Measurements from ENCODE around the gene KDM1A. TPM values are rescaled to one million over a fixed set of nuclear protein-coding genes. Genes with fewer than 3 reads are reported as not detected.

The KDM1A gene
- total and polyA plus RNA-seq, 2 of the 13 experiments (the other 11 are each of a cell fraction or from before 2014, with no cell fraction given) = 81.3 to 173 TPM

GRCh38 chr1:22976461-22977243 is 42.6 kb upstream of the KDM1A start (continued):
- no peak for TF ChIP-seq ZBTB25 (CRISPR knock-in tag; IDR thresholded peaks at IDR 0.05)
- no peak for TF ChIP-seq CBX5 (CRISPR knock-in tag; IDR thresholded peaks at IDR 0.05; ENCODE audit: borderline replicate concordance)
- 0 out of 2 replicates have a peak, but pooled peaks have one; percentile 19 for TF ChIP-seq POGK (CRISPR knock-in tag; conservative IDR thresholded peaks at IDR 0.05)
- no peak for TF ChIP-seq ZNF572 (CRISPR knock-in tag; IDR thresholded peaks at IDR 0.05)
- no peak for TF ChIP-seq ZNF800 (CRISPR knock-in tag; IDR thresholded peaks at IDR 0.05)
- TF ChIP-seq ZNF503 (CRISPR knock-in tag; IDR thresholded peaks at IDR 0.05) = no peak
- TF ChIP-seq ZNF549 (CRISPR knock-in tag; IDR thresholded peaks at IDR 0.05) = no peak
- TF ChIP-seq RFXANK (CRISPR knock-in tag; IDR thresholded peaks at IDR 0.05) = no peak
- no peak for TF ChIP-seq ZNF777 (CRISPR knock-in tag; IDR thresholded peaks at IDR 0.05)
- no peak for TF ChIP-seq NFAT5 (CRISPR knock-in tag; IDR thresholded peaks at IDR 0.05)
- TF ChIP-seq ATAD3A (CRISPR knock-in tag; IDR thresholded peaks at IDR 0.05) = no peak
- TF ChIP-seq FIP1L1 (IDR thresholded peaks at IDR 0.05; ENCODE audit: borderline replicate concordance, insufficient read depth, low read depth, low read length) = no peak
- TF ChIP-seq E2F5 (CRISPR knock-in tag; conservative IDR thresholded peaks at IDR 0.05) = no peak
- TF ChIP-seq U2AF1 (optimal IDR thresholded peaks at IDR 0.05; ENCODE audit: low read depth, low read length) = no peak

All from HepG2 (cell line).